Stimulated activated CD4-positive, alpha-beta T cell treated with anti-CD3 and anti-CD28 coated beads, Interleukin-4, amount 100 ng/mL, for 24 hours (primary cell): ENCODE results near the gene SORCS2.

Experiments used
- DNase-seq: peaks from one replicate; pipeline ENCODE4 v3.0.0-alpha.2; 2020

SORCS2 gene

DNA sequence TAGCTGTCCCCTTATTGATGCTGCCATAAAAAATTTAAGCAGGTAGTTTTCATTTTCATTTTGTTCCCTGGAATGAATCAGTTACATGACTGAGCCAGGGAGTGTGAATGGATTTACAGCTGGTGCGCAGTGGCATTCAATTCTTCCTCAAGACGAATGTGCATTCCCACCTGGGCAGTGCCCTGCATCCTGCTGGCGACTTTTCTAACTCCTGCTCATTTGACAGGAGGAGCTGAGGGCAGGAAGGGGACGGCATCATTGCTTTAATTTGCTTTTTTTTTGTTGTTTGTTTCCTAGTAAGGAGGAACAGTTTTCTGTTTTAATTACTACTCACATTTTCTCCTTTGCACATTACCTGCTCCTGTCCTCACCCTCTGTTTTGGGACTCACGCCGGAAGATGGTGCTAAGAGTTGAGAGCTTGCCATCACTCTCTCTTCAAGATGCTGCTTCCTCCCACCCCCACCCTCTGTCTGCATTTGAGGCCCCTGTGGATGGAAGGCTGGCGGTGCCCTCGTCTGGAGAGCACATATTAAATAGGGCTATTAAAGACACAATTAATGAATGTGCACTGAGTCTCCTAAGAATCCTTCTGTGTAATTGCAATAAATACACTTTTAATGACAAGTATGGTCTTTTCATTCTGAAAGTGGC is 206.6 kb downstream of the SORCS2 start:
- no peak for DNase-seq

DNA sequence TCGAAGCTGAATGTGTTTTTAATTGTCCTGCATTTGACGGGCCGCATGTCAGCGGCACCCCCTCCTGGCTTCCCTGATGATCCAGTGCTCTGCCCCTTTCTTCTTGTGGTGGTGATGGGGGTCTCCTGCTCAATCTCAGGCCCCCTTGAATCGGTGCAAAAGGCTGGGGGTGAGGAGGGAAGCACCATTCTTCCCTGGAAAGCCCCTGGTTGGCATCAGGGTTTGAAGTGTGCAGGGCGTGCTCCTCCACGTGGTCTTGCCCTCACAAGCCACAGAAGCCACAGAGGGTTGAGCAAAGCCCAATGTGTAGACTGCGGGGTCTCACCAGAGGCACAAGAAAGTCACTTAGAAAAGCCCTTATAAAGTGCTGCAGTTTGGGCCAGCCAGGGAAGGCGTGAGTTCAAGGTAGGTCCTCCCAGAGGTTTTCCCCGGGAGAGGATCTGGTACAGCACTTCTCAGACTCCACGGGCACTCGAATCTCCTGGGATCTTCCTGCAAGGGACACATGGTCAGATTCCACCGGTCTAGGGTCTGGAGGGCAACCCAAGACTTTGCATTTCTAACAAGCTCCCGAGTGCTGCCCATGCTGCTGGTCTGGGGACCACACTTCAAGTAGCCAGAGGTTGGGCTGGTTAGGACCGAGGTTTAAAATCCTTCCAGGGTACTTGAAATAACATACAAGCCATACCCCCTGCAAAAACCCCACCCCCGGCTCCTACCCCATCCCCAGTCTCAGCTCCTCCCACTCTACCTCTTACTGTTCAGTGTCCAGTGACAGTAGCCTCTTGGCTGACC is 207.3 kb downstream of the SORCS2 start:
- DNase-seq, result no peak

DNA sequence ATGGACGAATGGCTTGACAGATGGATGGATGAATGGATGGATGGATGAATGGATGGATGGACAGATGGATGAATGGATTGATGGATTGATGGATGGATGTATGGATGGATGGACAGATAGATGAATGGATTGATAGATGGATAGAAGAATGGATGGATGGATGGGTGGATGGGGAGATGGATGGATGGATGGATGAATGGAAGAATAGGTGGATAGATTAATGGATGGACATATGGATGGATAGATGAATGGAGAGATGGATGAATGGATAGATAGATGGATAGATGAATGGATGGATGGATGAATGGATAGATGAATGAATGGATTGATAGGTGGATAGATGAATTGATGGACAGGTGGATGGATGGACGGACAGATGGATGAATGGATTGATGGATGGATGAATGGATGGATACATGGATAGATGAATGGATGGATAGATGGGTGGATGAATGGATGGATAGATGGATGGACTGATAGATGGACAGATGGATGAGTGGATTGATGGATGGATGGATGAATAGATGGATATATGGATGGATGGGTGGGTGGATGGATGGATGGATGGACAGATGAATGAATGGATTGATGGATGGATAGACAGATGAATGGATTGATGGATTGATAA is 208.4 kb downstream of the SORCS2 start:
- no peak for DNase-seq

DNA sequence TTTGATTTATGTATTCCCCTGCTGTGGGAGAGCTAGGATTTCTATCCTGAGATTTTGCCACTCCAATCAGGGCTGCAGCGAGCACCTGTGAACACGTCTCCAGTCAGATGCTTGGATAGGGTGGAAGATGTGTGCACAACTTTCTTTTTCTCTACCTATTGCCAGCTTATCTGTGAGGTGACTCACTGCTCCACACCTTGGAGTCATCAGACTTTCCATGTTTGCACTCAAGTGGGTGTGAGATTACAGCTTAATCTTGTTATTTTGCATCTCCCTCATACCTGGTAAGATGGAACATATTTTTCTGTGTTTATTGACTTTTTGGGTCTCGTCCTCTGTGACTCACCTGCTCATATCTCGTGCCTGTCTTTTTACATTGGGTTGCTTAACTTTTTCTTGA is 210.2 kb downstream of the SORCS2 start:
- DNase-seq, result no peak

DNA sequence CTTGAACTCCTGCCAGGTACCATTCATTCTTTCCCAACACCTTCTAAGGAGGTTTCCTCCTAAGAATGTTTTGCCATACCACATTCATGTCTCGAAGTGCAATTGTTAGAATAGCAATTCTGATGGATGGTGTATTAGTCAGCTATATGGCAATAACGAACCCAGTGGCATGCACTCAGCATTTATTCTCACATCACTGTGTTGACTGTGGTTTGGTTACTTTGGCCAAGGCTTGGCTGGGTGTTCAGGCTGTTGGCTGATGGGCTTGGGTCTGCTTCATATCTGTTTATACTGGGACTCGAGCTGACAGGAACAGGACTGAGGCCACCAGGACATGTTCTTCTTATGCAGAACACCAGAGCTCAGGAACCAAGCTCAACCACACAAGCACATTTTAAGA is 210.7 kb downstream of the SORCS2 start:
- no peak for DNase-seq

DNA sequence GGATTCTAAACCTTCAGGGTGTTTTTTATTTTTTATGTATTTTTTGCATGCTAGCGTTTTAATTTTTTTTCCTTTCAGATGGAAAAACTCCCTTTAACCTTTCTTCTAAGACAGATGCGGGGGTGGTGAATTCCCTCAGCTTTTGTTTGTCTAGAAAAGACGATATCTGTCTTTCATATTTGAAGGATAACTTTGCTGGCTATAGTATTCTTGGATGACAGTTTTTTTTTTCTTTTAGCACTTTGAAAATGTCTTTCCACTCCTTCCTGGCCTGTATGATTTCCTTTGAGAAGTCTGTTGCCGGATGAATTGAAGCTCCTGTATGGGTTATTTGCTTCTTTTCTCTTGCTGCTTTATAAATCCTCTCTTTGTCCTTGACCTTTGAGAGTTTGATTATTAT is 215.8 kb downstream of the SORCS2 start:
- DNase-seq, result no peak

DNA sequence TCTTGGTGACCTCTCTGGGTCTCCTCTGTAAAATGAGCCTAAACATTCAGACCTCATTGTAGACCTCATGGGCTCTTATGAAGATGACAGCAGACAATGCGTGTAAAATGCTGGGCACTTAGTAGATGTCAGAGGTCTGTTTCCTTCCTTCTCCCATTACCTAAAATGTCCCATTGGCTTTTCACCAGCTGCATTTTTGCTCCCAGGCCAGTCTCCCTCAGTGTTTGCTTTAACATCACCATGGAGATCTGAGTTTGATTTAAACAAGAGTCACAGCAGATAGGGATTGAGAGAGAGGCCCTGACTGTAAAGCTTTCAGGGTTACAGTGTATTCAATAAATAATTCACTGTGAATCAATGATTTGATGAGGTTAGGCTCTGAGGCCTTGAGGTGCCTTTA is 218.1 kb downstream of the SORCS2 start:
- no peak for DNase-seq

DNA sequence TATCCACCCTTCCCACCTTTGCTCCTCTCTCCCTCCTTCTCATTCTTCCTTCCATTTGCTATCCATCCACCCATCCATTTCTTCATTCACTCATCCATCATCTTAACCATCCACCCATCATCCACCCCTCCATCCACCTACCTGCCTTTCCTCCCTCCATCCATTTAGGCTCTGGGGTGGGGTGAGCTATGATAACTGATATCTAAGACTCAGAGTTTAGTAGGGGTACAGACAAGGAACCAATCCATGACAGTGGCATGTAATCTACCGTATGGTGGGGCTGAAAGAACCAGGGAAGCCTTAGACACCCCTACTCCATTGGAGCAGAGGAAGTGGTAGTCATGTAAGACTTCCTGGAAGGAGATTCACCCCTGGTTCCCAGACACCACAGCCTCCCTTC is 219.2 kb downstream of the SORCS2 start:
- no peak for DNase-seq

DNA sequence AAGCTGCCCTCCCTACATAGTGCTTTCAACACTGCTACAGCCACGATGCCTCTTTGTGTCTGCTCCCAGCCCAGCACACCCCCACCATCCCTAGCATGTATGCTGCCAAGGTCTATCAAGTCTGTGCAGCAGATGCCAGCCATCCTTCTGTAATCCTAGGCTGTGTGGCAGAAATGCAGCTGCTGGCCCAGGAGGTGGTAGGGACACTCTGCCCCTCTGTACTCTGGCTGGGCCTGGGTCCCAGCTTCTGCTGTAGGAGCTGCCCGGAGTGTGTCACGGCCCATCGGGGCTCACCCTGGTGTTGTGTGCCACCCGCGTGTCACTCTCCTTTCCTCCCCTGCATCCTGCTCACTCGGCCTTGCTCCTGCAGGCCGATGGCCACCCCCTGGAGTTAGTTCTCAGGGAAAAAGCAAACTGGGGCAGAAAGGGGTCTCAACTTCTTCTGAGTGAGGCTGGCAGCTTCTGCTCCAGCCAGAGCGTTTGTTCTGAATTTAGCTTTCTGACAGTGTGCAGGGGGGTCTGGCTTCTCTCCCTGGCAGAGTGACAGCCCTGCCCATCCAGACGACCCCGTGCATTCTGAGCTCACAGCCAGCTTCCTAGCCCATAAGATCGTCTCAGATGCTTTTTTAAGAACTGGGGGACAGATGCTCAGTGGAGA is 219.7 kb downstream of the SORCS2 start:
- no peak for DNase-seq

DNA sequence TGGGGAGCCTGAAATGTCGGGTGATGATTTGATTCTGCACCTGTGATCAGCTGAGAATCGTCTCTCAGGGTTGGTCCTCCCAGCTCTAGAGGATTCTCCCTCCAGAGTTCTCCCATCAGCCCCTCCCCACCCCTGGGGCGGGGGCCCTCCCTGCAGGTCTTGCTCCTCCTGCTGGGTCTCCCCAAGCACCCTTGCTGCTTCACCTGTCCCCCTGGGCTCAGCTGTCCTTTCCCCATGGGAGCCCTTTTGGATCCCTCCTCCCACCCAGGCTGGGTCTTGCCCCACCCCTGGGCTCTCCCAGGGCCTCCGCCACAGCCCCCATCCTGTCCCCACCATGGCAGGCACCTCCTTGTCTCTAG is 220.2 kb downstream of the SORCS2 start:
- no peak for DNase-seq

DNA sequence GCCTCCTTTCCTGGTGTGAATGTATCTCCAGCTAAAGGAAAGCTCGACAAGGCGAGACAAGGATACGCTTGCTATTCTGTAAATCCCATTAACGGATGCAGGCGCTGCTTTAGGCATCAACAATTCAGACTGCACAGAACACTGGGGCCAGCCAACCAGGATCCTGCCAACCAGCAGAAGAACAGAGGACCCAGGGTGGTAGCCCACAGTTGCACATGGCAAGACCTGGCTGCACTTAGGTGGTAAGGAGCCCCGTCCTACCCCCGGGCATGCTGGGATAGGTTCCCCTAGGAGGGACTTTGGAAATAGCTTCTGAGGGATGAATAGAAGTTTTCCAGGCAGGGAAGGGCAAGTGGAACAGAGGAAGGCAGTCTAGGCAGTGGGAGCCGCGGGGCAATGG is 221.7 kb downstream of the SORCS2 start:
- no peak for DNase-seq

DNA sequence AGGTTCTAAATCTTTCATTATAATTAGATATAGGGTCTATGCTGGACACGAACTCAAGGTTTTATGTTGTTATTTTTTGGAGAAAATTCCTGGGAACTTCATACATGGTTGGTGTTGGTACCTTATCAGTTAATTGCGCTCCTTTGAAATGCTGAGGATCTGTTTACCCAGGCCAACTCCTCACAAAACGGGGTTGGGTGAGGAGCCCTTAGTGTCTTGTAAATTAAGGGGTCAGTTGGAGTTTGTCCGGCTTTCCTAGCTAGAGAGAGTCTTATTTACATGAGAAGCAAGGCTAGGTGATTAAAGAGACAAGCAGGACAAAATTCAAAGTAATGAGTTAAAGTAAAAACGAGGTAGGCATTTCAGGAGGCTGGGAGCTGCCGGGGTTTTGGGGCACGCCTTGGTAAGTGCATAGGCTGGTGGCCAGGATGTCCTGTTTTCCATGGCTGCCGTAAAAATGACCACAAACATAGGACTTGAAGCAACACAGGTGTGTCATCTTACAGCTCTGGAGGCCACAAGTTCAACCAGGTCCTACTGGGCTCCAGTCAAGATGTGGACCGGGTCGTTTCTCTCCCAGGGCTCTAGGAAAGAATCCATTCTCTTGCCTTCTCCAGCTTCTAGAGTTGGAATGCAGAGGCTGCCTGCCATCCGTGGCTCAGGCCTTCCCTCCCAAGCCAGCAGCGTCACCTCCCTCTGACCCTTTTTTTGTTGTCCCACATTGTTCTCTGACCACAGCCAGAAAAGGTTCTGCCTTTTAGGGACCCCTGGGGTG is 222.6 kb downstream of the SORCS2 start:
- DNase-seq, result no peak

DNA sequence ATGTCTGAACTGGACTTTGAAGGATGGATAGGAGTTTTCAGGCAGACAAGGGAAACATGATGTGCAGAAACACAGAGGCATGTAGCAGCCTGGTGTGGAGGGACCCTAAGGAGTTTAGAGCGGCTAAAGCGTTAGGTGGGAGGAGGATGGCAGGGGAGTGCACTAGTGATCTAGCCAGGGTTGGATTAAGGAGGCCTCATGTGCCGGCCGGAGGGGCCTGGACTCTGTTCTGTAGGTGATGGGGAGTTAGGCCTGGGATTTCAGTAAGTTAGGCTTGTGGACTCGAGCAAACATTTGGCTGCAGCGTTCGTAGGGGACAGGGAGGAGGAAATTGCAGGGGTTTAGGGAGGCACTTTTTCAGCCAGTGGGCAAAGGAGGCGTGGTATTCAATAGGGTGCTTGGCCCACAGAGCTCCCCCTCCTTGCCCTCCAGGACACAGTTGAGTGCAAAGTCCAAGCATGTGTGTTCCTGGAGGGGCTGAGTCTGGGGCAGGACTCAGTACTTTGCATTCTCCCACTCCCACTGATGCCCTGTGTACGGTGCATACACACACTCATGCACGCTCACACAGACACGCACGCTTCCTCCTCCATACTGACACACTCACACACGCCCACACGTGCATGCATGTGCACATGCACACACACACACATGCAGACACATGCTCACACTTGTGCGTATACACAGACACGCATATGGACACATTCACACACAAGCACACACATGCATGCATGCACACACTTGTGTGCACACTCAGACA is 223.8 kb downstream of the SORCS2 start:
- DNase-seq, result no peak

DNA sequence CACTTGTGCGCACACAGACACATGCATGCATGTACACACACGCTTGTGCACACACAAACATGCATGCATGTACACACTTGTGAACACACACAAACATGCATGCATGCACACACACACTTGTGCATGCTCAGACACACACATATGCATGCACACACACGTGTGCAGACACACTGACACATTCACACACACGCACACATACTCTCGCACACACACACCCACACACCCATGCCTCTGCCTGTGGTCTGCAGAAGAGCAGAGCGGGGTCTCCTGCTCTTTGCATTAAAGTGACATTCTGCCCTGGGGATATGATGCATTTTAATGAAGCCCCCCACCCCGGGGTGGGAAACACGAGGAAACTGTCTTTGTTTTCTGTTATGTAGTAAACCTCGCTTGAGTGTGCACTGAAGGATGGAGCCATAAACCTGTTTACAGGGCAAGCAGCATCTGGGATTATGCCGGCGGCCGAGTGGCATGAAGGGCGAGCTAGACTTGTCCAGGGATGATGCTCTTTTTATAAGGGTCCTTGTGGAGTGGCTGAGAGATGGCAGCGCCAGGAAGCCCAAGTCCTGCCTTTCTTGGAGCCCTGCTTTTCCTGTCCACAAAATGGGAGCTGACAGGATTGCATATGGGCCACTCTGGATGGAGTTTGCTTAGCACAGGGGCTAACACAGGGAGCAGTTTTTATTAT is 224.6 kb downstream of the SORCS2 start:
- no peak for DNase-seq

DNA sequence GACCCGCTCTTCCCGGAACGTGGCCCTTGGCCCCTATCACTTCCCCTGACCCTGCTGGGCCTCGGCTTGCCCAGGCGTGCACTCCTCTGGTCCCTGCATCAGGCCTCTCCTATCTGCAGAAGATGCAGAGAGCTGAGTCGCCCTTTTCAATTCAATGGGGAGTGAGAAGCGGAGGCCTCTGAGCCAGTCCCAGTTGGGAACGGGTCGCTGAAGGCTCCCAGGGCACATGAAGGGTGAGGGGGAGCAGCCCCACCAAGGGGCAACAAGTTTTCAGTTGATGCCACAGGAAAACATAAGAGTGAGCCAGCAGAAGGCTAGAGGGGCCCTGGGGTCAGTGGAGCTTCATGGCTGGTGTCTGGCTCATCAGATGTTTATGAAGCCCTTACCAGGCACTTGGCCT is 225.3 kb downstream of the SORCS2 start:
- no peak for DNase-seq

DNA sequence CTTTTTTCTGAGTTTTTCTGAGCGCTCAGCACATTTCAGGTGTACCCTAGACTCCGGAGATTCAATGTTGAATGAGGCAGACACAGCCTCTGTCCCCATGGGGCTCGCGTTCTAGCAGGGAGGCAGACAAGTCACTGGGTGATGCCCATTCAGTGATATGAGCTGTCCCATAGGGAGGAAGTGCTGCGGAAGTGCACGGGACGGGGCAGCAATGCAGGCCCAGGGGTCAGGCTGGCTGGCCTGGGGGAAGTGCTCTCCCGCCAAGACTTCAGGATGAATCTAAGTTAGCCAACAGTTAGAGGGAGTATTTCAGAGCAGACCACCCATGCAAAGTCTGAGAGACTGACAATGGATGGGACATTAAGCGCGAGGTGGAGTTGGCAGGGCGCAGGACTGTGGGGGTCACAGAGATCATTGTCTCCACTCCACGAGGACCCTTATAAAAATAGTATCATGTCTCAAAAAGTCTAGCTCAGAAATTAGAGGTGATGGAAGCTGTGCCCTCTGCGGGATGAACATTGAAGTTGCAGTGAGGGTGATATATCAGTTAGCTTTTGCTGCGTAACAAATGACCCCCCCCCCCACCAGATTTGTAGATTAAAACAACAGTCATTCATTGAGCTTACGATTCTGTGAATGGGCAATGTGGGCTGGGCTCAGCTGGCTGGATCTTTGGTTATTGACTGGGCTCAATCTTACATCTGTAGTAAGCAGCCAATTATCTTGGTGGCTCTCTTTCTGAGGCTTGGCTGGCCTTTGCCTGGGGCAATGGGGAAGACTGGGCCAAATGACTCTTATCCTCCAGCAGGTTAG is 226.0 kb downstream of the SORCS2 start:
- DNase-seq, result no peak

DNA sequence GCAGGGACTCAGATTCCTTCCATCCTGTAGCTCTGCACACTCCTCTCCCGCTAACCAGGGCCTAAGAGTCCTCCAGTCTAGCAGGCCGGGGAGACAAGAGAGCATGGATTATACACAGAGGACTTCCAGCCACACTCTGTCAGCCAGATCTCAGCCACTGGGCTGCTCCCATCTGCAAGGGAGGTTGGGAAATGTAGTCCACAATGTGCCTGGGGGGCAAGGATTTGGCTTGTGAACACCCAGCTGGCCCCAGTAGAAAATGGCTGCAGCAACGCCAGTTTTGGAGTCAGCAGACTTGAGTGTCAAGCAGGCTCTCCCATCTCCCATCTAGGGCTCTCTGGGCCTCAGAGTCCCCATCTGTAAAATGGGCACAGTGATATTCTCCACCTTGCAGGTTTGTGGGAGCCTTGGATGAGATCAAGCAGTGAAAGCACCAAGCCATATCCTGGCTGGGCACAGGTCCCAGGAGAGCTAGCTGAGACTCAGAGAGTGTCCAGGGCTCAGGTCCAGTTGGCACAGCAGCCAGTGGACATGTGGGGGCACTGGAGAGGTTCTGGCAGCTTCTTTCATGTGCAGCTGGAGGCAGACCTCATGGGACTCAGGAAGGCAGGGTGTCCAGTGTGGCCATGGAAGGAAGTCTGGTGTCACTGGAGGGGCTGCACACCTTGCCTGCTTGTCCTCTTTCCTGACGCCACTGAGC is 227.8 kb downstream of the SORCS2 start:
- no peak for DNase-seq

DNA sequence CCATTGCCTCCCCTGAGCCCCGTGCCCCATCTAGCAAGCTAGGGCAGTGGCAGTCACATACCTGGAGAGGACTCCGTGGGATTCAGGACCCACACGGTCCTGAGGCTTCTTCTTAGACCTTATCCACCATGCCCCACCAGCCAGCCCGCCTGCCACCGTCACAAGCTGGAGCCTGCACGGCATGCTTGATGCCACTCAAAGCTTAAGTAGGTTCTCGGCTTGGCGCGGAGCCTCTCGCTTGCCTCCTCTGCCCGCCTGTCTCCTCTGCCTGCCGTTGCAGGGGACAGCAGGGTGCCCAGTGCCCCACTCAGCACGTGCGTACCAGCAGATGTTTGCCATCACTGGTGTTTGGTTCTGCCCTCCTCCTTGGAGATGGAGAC is 228.3 kb downstream of the SORCS2 start:
- DNase-seq, result no peak

DNA sequence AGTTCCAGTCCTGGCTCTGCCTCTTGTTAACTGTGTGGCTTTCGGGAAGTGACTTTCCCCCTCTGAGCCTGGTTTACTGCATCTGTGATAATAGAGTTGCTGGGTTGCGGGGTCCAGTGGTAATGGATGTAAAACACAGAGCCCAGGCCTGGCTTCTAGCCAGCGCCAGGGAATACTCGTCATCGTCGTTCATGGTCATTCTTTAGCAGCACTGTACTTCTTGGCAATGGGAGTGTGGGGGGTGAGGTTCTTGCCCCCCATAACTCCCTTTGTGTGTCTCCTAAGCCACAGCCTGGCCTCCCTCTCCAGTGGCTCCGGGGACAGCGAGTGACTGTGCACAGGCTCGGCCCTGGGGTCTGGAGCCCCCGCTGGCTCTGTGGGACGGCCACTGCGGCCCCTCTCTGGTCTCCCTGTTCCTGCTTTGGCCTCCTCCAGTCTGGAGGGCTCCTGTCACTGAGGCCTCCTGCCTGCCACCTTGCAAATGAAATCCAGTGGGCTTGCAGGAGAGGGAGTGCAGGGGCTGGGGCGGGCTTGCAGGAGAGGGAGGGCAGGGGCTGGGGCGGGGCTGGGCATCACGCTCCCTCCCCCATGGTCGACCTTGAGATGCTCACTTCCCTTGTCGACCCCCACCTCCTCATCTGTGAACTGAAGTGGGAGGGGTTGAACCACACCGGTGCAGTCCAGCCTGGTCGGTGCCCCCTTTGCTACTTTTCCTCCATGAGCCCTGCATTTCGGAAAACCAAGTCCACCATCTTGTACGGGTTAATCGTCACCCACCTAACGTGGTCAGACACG is 229.2 kb downstream of the SORCS2 start:
- no peak for DNase-seq
